Endothelial cell of umbilical vein (primary cell): Measurements from ENCODE around the gene PSORS1C1. TPM values are rescaled to one million over a fixed set of nuclear protein-coding genes. Genes with fewer than 3 reads are reported as not detected.
"Not testable (repeated sequence)": the region's sequence is repeated elsewhere in the genome, so short reads cannot be mapped to it uniquely, and the experiment has no call there.

Experiments
- BruUV-seq: library from RNA; stranded (reverse); fragments of 400-500 nt; replicated peaks from 2 replicates; lab custom pipeline; 2021; lab: Mats Ljungman, UMichigan
- CTCF ChIA-PET: fragments of 300-600, 350-600 bp; sonication (Branson Sonifier 250); formaldehyde crosslinking; loops from one replicate; lab custom pipeline; 2021; ENCODE audit warnings: antibody characterized with exemption, inconsistent platforms; lab: Charles Lee
- POLR2A ChIA-PET: fragments of 300-600, 350-600 bp; sonication (Branson Sonifier 250); formaldehyde crosslinking; loops from one replicate; lab custom pipeline; 2021; ENCODE audit warnings: antibody characterized with exemption, inconsistent platforms; lab: Charles Lee
- DNase-seq: peaks from one replicate; pipeline ENCODE4 v3.0.0-alpha.2; 2011; ENCODE audit warnings: low read depth, low spot score
- FAIRE-seq: peaks from 2 replicates; lab custom pipeline; 2011; peaks lifted over from hg19 to GRCh38; lab: Jason Lieb, UNC
- H2AFZ ChIP-seq: 2 replicates; pipeline ENCODE4 v1.6.0; 2012; ENCODE audit warnings: low read depth, low read length, control low read depth, inconsistent platforms
- H3K27ac ChIP-seq: 2 replicates; pipeline ENCODE4 v1.5.1; 2011; ENCODE audit warnings: low read depth, mild to moderate bottlenecking, control low read depth, low read length, moderate library complexity; ENCODE audit not compliant: insufficient read depth
- H3K27me3 ChIP-seq, 2 experiments: 2 replicates each; pipeline versions ENCODE4 v1.6.0 to v1.6.1; 2011; ENCODE audit warnings: low read length in 2 of 2, mixed read lengths in 1 of 2; ENCODE audit not compliant: control insufficient read depth in 2 of 2, insufficient read depth in 2 of 2
- H3K36me3 ChIP-seq, 2 experiments: 2 replicates in 1 of 2; 3 replicates in 1 of 2; pipeline ENCODE4 v1.5.1; 2011; ENCODE audit warnings: low read length in 2 of 2, mild to moderate bottlenecking in 1 of 2, moderate library complexity in 1 of 2; ENCODE audit not compliant: control insufficient read depth in 2 of 2, insufficient read depth in 2 of 2; ENCODE audit errors: extremely low read depth in 1 of 2
- H3K4me1 ChIP-seq: 3 replicates; pipeline ENCODE4 v1.5.1; 2011; ENCODE audit warnings: mild to moderate bottlenecking, low read length; ENCODE audit not compliant: control insufficient read depth, insufficient read depth; ENCODE audit errors: extremely low read depth
- H3K4me2 ChIP-seq: 2 replicates; pipeline ENCODE4 v1.6.1; 2011; ENCODE audit warnings: low read length, control low read depth, mixed read lengths; ENCODE audit not compliant: insufficient read depth
- H3K4me3 ChIP-seq, 3 experiments: fragments of 200-600 bp in 1 of 3; sonication (generic), shearing (Covaris generic) in 1 of 3; replicated peaks in 1 of 3; 2 replicates each; pipeline ENCODE4 v1.5.1; 2011 to 2016; ENCODE audit warnings: control low read depth in 3 of 3, low read length in 3 of 3, mild to moderate bottlenecking in 2 of 3, inconsistent platforms in 1 of 3, low read depth in 1 of 3, moderate library complexity in 1 of 3; ENCODE audit not compliant: insufficient read depth in 1 of 3
- H3K79me2 ChIP-seq: 2 replicates; pipeline ENCODE4 v1.6.0; 2012; ENCODE audit warnings: low read length, inconsistent platforms; ENCODE audit not compliant: control insufficient read depth, insufficient read depth
- H3K9ac ChIP-seq: replicated peaks from 2 replicates; pipeline ENCODE3; 2011; ENCODE audit warnings: low read length, control low read depth; ENCODE audit not compliant: insufficient read depth; ENCODE audit errors: extremely low read depth
- H3K9me1 ChIP-seq: replicated peaks from 3 replicates; pipeline ENCODE4 v1.6.0; 2011; ENCODE audit warnings: mild to moderate bottlenecking, low read length; ENCODE audit not compliant: control insufficient read depth, insufficient read depth; ENCODE audit errors: extremely low read depth
- H3K9me3 ChIP-seq: replicated peaks from 2 replicates; pipeline ENCODE4 v1.5.1; 2012; ENCODE audit warnings: low read length, inconsistent platforms; ENCODE audit not compliant: control insufficient read depth, insufficient read depth
- H4K20me1 ChIP-seq: replicated peaks from 2 replicates; pipeline ENCODE3; 2011; ENCODE audit warnings: mild to moderate bottlenecking, low read length; ENCODE audit not compliant: control insufficient read depth, insufficient read depth; ENCODE audit errors: extremely low read depth
- CTCF ChIP-seq, 2 donors: IDR thresholded peaks; 1 replicate in 1 of 2; 2 replicates in 1 of 2; pipeline ENCODE4 v1.5.1; 2011; ENCODE audit warnings: low read length in 2 of 2, mild to moderate bottlenecking in 2 of 2, moderate library complexity in 2 of 2, control low read depth in 1 of 2, inconsistent platforms in 1 of 2, low read depth in 1 of 2; ENCODE audit not compliant: insufficient read depth in 1 of 2; ENCODE audit errors: extremely low read depth in 1 of 2
- EZH2 ChIP-seq: IDR thresholded peaks from 2 replicates; pipeline ENCODE4 v1.6.1; 2012; ENCODE audit warnings: borderline replicate concordance, low read depth, mild to moderate bottlenecking, moderate library complexity, low read length, inconsistent platforms; ENCODE audit not compliant: severe bottlenecking
- FOS ChIP-seq: IDR thresholded peaks from 2 replicates; pipeline ENCODE4 v1.6.1; 2011; ENCODE audit warnings: mild to moderate bottlenecking, low read length, moderate library complexity, borderline replicate concordance; ENCODE audit not compliant: insufficient read depth
- GATA2 ChIP-seq: IDR thresholded peaks from 2 replicates; pipeline ENCODE4 v1.7.0; 2011; ENCODE audit warnings: low read depth, mild to moderate bottlenecking, moderate library complexity, mixed read lengths, low read length; ENCODE audit not compliant: insufficient read length, insufficient read depth
- JUN ChIP-seq: IDR thresholded peaks from 2 replicates; pipeline ENCODE4 v1.6.1; 2011; ENCODE audit warnings: borderline replicate concordance, low read depth; ENCODE audit not compliant: insufficient read length, insufficient read depth
- MYC ChIP-seq: IDR thresholded peaks from one replicate; pipeline ENCODE4 v1.6.1; 2011; ENCODE audit warnings: mild to moderate bottlenecking, low read depth, low read length
- POLR2A ChIP-seq: IDR thresholded peaks from 2 replicates; pipeline ENCODE4 v1.6.1; 2012; ENCODE audit warnings: low read depth, mild to moderate bottlenecking, control low read depth, low read length
- POLR2AphosphoS5 ChIP-seq: IDR thresholded peaks from 2 replicates; pipeline ENCODE4 v1.6.1; 2012; ENCODE audit warnings: low read depth, mild to moderate bottlenecking, control low read depth, low read length, moderate library complexity; ENCODE audit not compliant: insufficient read depth
- dilution Hi-C: fragments of 300-500 bp; cut with MboI; formaldehyde crosslinking; loops from one replicate; pipeline ENCODE4 v1.15.0; 2019; ENCODE audit warnings: low sequenced_read_pairs; ENCODE audit not compliant: extremely low pct_ligation_motif_present
- intact Hi-C: fragments of 100-400 bp; cut with micrococcal nuclease; formaldehyde crosslinking; loops from one replicate; pipeline ENCODE4 v1.10.0; 2022
- polyA plus RNA-seq, 4 experiments: library from polyadenylated mRNA; depleted of rRNA in 3 of 4; stranded (reverse) in 3 of 4; unstranded in 1 of 4; fragments of >200 nt; gene quantifications; 2 replicates each; pipeline versions ENCODE4 v1.2.1 to v1.2.3, GENCODE V29; 2011 to 2012; ENCODE audit warnings: missing spikeins in 1 of 4
- total RNA-seq: library from RNA; stranded (reverse); gene quantifications from 2 replicates; pipeline ENCODE4 v1.2.3, GENCODE V29; 2021
- TF ChIP-seq, protein P1 (sequence below): IDR thresholded peaks from 2 replicates; pipeline ENCODE4 v1.6.1; 2011; ENCODE audit not compliant: insufficient read depth, insufficient read length

PSORS1C1 gene
- total and polyA plus RNA-seq, 2 donors (not counting 3 experiments of a cell fraction or from before 2014, with no cell fraction given), result 1.1 to 13.2 TPM

- H3K9me1 ChIP-seq, result no peaks in the 10 kb centered on the region
- ChIA-PET POLR2A (no interaction called here), CTCF (no interaction called here)
- H2AFZ ChIP-seq, result no peak overlapping the region
- intact Hi-C loops (no loop called here), dilution Hi-C loops (no loop called here)
- no peak overlapping the region for H3K27ac ChIP-seq
- H3K4me2 ChIP-seq, result no peak overlapping the region
- no peaks in the 10 kb centered on the region for H3K9me3 ChIP-seq
- no peaks in the 10 kb centered on the region for H3K36me3 ChIP-seq
- no peaks in the 10 kb centered on the region for H3K27me3 ChIP-seq
- no TSS peak for BruUV-seq
- no peak overlapping the region for H3K4me3 ChIP-seq
- DNase-seq, result no peak
- no peaks in the 10 kb centered on the region for H4K20me1 ChIP-seq
- H3K9ac ChIP-seq, result no peak overlapping the region
- no peak for FAIRE-seq
- H3K4me1 ChIP-seq, result no peaks in the 10 kb centered on the region
- TF ChIP-seq, protein P1, sequence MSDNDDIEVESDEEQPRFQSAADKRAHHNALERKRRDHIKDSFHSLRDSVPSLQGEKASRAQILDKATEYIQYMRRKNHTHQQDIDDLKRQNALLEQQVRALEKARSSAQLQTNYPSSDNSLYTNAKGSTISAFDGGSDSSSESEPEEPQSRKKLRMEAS, result no peak
- TF ChIP-seq FOS (no peak), MYC (no peak), EZH2 (no peak), GATA2 (no peak), POLR2AphosphoS5 (no peak), POLR2A (no peak), CTCF (IDR thresholded peaks at IDR 0.05; ENCODE audit: extremely low read depth in 1 of 2, insufficient read depth in 1 of 2, low read depth in 1 of 2, low read length in 2 of 2) (no peak), JUN (no peak)
- H3K79me2 ChIP-seq, result no peaks in the 10 kb centered on the region
These were observed 73.2 kb downstream of the PSORS1C1 start for GRCh38 chr6:31187780-31188194.

GRCh38 chr6:31189223-31189622, 74.6 kb downstream of the PSORS1C1 start:
- CTCF ChIA-PET, H3K4me1 ChIP-seq, H3K4me3 ChIP-seq, H3K36me3 ChIP-seq, H3K79me2 ChIP-seq, FAIRE-seq, H3K4me2 ChIP-seq, POLR2A ChIA-PET, H3K9ac ChIP-seq, H3K27me3 ChIP-seq, H3K9me1 ChIP-seq, H3K27ac ChIP-seq, H4K20me1 ChIP-seq, DNase-seq, dilution Hi-C loops, intact Hi-C loops, BruUV-seq, H2AFZ ChIP-seq, H3K9me3 ChIP-seq: not testable (repeated sequence)
